ENCODE measurements around the gene ARAP1. TPM values are rescaled to one million over a fixed set of nuclear protein-coding genes. Genes with fewer than 3 reads are reported as not detected.

Gene ARAP1
- total RNA-seq, 2 experiments from 2014 or later: 77.7 to 91.5 TPM

GRCh38 chr11:72782081-72782920 is 30.1 kb upstream of the ARAP1 start:
- Mint-ChIP-seq H3K9me3 (no peaks in the 10 kb centered on the region), H3K27ac (no peak overlapping the region), H3K27me3 (no peaks in the 10 kb centered on the region), H3K4me1 (ENCODE audit: low read depth) (peaks cover 24% of the 10 kb centered on the region), H3K4me3 (peak overlapping the region; percentile 61), H3K36me3 (ENCODE audit: low read depth) (no peaks in the 10 kb centered on the region)
- no peak for DNase-seq
- peak; percentile 32 for ATAC-seq
- intact Hi-C loops (cut with micrococcal nuclease): no loop called here
- ChIA-PET POLR2A (interaction anchor here (0.6 to 1.6 kb wide), 7 partner anchors 10 to 116 kb away, joined by 3 to 8 read pairs (median 3); no protein-coding TSS in a partner anchor), CTCF (interaction anchor here (0.9 to 4.1 kb wide), 3 partner anchors 11 to 57 kb away, joined by 3 to 32 read pairs (median 24); partner anchors contain the start of gene STARD10)
- TF ChIP-seq CTCF (IDR thresholded peaks at IDR 0.05): no peak

GRCh38 chr11:72781313-72782080 is 29.3 kb upstream of the ARAP1 start:
- Mint-ChIP-seq H3K27ac (no peak overlapping the region), H3K9me3 (no peaks in the 10 kb centered on the region), H3K27me3 (no peaks in the 10 kb centered on the region), H3K36me3 (ENCODE audit: low read depth) (no peaks in the 10 kb centered on the region), H3K4me1 (ENCODE audit: low read depth) (peaks cover 18% of the 10 kb centered on the region), H3K4me3 (peak overlapping the region; percentile 64)
- TF ChIP-seq CTCF (IDR thresholded peaks at IDR 0.05): no peak
- intact Hi-C loops (cut with micrococcal nuclease): no loop called here
- POLR2A ChIA-PET: interaction anchor here (0.6 to 1.6 kb wide), 8 partner anchors 11 to 115 kb away, joined by 3 to 8 read pairs (median 3); no protein-coding TSS in a partner anchor
- ATAC-seq: peak; percentile 75
- DNase-seq: peak; percentile 57
- CTCF ChIA-PET: interaction anchor here (0.9 to 4.1 kb wide), 3 partner anchors 12 to 56 kb away, joined by 3 to 32 read pairs (median 24); partner anchors contain the start of gene STARD10

- ATAC-seq: peak; percentile 4
- H3K27me3 Mint-ChIP-seq: no peaks in the 10 kb centered on the region
- ChIA-PET CTCF (interaction anchor here (4.1 kb wide), 1 partner anchor 56 kb away, joined by 24 read pairs; no protein-coding TSS in a partner anchor), POLR2A (interaction anchor here (0.6 to 1.4 kb wide), 4 partner anchors 12 to 56 kb away, joined by 3 to 6 read pairs (median 3); no protein-coding TSS in a partner anchor)
- peak overlapping the region; percentile 64 for H3K4me3 Mint-ChIP-seq
- intact Hi-C loops (cut with micrococcal nuclease): no loop called here
- no peak for TF ChIP-seq CTCF (IDR thresholded peaks at IDR 0.05)
- no peak overlapping the region for H3K27ac Mint-ChIP-seq
- no peaks in the 10 kb centered on the region for H3K36me3 Mint-ChIP-seq (ENCODE audit: low read depth)
- DNase-seq: no peak
- no peaks in the 10 kb centered on the region for H3K9me3 Mint-ChIP-seq
- peaks cover 17% of the 10 kb centered on the region for H3K4me1 Mint-ChIP-seq (ENCODE audit: low read depth)
Measured at GRCh38 chr11:72781063-72781312, 28.8 kb upstream of the ARAP1 start.

- intact Hi-C loops (cut with micrococcal nuclease): no loop called here
- CTCF ChIA-PET: interaction anchor here (4.1 kb wide), 1 partner anchor 55 kb away, joined by 24 read pairs; no protein-coding TSS in a partner anchor
- peaks cover 17% of the 10 kb centered on the region for H3K4me1 Mint-ChIP-seq (ENCODE audit: low read depth)
Measured at GRCh38 chr11:72780296-72781062, 28.3 kb upstream of the ARAP1 start.

More at GRCh38 chr11:72780296-72781062, 28.3 kb upstream of the ARAP1 start:
- Mint-ChIP-seq H3K4me3 (peak overlapping the region; percentile 64), H3K9me3 (no peaks in the 10 kb centered on the region), H3K27me3 (no peaks in the 10 kb centered on the region), H3K36me3 (ENCODE audit: low read depth) (no peaks in the 10 kb centered on the region), H3K27ac (no peak overlapping the region)
- DNase-seq (no peak), ATAC-seq (no peak)
- no peak for TF ChIP-seq CTCF (IDR thresholded peaks at IDR 0.05)
- POLR2A ChIA-PET: interaction anchor here (0.9 to 1.4 kb wide), 3 partner anchors 12 to 55 kb away, joined by 3 to 6 read pairs (median 3); no protein-coding TSS in a partner anchor

Measured in activated CD8-positive, alpha-beta T cell treated with anti-CD3 and anti-CD28 coated beads for 36 hours (primary cell).